HepG2 (cell line): Measurements from ENCODE around the gene MBD3L3. TPM values are rescaled to one million over a fixed set of nuclear protein-coding genes. Genes with fewer than 3 reads are reported as not detected.

Source experiments
- ATAC-seq: fragments of 200-7000 bp; cut with Tn5 transposase; 3 replicates; pipeline ENCODE4 v1.9.1; 2020; ENCODE audit warnings: mild to moderate bottlenecking, moderate library complexity
- BruUV-seq: library from RNA; stranded (reverse); fragments of 400-500 nt; replicated peaks from 2 replicates; lab custom pipeline; 2021; lab: Mats Ljungman, UMichigan
- CTCF ChIA-PET: fragments of 300-600 bp; formaldehyde crosslinking; extraction: SDS; loops from one replicate; lab custom pipeline; 2021; ENCODE audit warnings: low total read pairs, inconsistent platforms, low intra/inter-chr PET ratio; lab: Yijun Ruan, JAX
- POLR2A ChIA-PET: fragments of 350-600 bp; sonication (Branson Sonifier 250); formaldehyde crosslinking; loops from one replicate; lab custom pipeline; 2020; ENCODE audit warnings: antibody characterized with exemption, inconsistent platforms; lab: Yijun Ruan, JAX
- DNase-seq: peaks from one replicate; pipeline ENCODE4 v3.0.0-alpha.2; 2015; ENCODE audit warnings: low spot score
- FAIRE-seq: peaks from 3 replicates; lab custom pipeline; 2011; peaks lifted over from hg19 to GRCh38; lab: Jason Lieb, UNC
- H2AFZ ChIP-seq: one replicate; pipeline ENCODE4 v1.6.1; 2011; ENCODE audit warnings: low read length, inconsistent platforms
- H3K27ac ChIP-seq: fragments of 300-600 bp; 3 replicates; pipeline ENCODE4 v1.8.0; 2011; ENCODE audit warnings: mixed run types, mild to moderate bottlenecking, mixed read lengths, low read length, inconsistent platforms; ENCODE audit not compliant: insufficient read depth; ENCODE audit errors: extremely low read length
- H3K27me3 ChIP-seq, 2 experiments: fragments of 200-600 bp in 1 of 2; 2 replicates in 1 of 2; 3 replicates in 1 of 2; pipeline versions ENCODE4 v1.6.0 to v1.8.0; 2011; ENCODE audit warnings: low read length in 2 of 2, mild to moderate bottlenecking in 2 of 2, moderate library complexity in 2 of 2, inconsistent platforms in 1 of 2; ENCODE audit not compliant: insufficient read depth in 2 of 2, control insufficient read depth in 1 of 2
- H3K36me3 ChIP-seq, 2 experiments: fragments of 200-600 bp in 1 of 2; replicated peaks in 1 of 2; 2 replicates in 1 of 2; 3 replicates in 1 of 2; pipeline versions ENCODE4 v1.5.1 to v1.8.0; 2011; ENCODE audit warnings: low read length in 2 of 2, inconsistent platforms in 1 of 2; ENCODE audit not compliant: insufficient read depth in 2 of 2, control insufficient read depth in 1 of 2
- H3K4me1 ChIP-seq: 2 replicates; pipeline ENCODE4 v1.5.1; 2012; ENCODE audit warnings: low read length, inconsistent platforms; ENCODE audit not compliant: insufficient read depth
- H3K4me2 ChIP-seq: 2 replicates; pipeline ENCODE4 v1.6.0; 2011; ENCODE audit warnings: low read depth, low read length, inconsistent platforms
- H3K4me3 ChIP-seq, 3 experiments: fragments of 200-600 bp in 1 of 3; sonication (generic), shearing (Covaris generic) in 1 of 3; replicated peaks in 1 of 3; 2 replicates each; pipeline ENCODE4 v1.5.1; 2011 to 2016; ENCODE audit warnings: low read length in 3 of 3, inconsistent platforms in 2 of 3, low read depth in 2 of 3, mild to moderate bottlenecking in 2 of 3, control low read depth in 1 of 3, mixed read lengths in 1 of 3; ENCODE audit not compliant: insufficient read depth in 1 of 3
- H3K79me2 ChIP-seq: one replicate; pipeline ENCODE4 v1.6.1; 2011; ENCODE audit warnings: low read length, inconsistent platforms; ENCODE audit not compliant: insufficient read depth
- H3K9ac ChIP-seq: 2 replicates; pipeline ENCODE4 v1.6.0; 2011; ENCODE audit warnings: mild to moderate bottlenecking, low read depth, low read length, inconsistent platforms; ENCODE audit not compliant: insufficient read depth
- H3K9me3 ChIP-seq: 2 replicates; pipeline ENCODE4 v1.5.1; 2012; ENCODE audit warnings: mild to moderate bottlenecking, low read length
- H4K20me1 ChIP-seq: 2 replicates; pipeline ENCODE4 v1.6.0; 2011; ENCODE audit warnings: inconsistent platforms, mild to moderate bottlenecking, low read length, moderate library complexity; ENCODE audit not compliant: insufficient read depth
- CBX2 ChIP-seq, 2 experiments: fragments of 200-600 bp in 1 of 2; sonication (generic); formaldehyde crosslinking in 1 of 2; IDR thresholded peaks; 2 replicates each; pipeline versions ENCODE4 v1.7.0 to v1.8.1; 2018 to 2022; ENCODE audit warnings: low read depth in 2 of 2, low read length in 1 of 2, mild to moderate bottlenecking in 1 of 2, missing genetic modification reagents in 1 of 2
- CCAR2 ChIP-seq: fragments of 200-400 bp; formaldehyde crosslinking; optimal IDR thresholded peaks from 2 replicates; pipeline ENCODE3; 2018; ENCODE audit warnings: low read depth, mild to moderate bottlenecking, low read length, moderate library complexity
- NCOR1 ChIP-seq: fragments of 200-600 bp; sonication (generic); IDR thresholded peaks from 2 replicates; pipeline ENCODE4 v1.7.0; 2017; ENCODE audit warnings: antibody characterized with exemption, low read length, borderline replicate concordance
- PITX1 ChIP-seq: sonication (generic); formaldehyde crosslinking; IDR thresholded peaks from 2 replicates; pipeline ENCODE4 v1.5.1; 2020; ENCODE audit warnings: mild to moderate bottlenecking, missing genetic modification reagents
- SRSF4 ChIP-seq: fragments of 200-400 bp; formaldehyde crosslinking; IDR thresholded peaks from one replicate; pipeline ENCODE4 v1.6.1; 2018; ENCODE audit warnings: mild to moderate bottlenecking, low read depth, low read length, moderate library complexity; ENCODE audit not compliant: poor library complexity, severe bottlenecking
- TRAFD1 ChIP-seq: sonication (generic); formaldehyde crosslinking; IDR thresholded peaks from 2 replicates; pipeline ENCODE4 v1.5.1; 2020; ENCODE audit warnings: missing genetic modification reagents, mild to moderate bottlenecking, borderline replicate concordance
- ZBTB44 ChIP-seq: sonication (generic); formaldehyde crosslinking; IDR thresholded peaks from 2 replicates; pipeline ENCODE4 v1.4.0; 2020; ENCODE audit warnings: missing genetic modification reagents
- ZFP36L2 ChIP-seq: sonication (generic); formaldehyde crosslinking; IDR thresholded peaks from 2 replicates; pipeline ENCODE4 v1.4.0; 2020; ENCODE audit warnings: missing genetic modification reagents
- ZNF230 ChIP-seq: sonication (generic); formaldehyde crosslinking; IDR thresholded peaks from 2 replicates; pipeline ENCODE4 v1.4.0; 2020; ENCODE audit warnings: mild to moderate bottlenecking, missing genetic modification reagents
- ZNF782 ChIP-seq: sonication (generic); formaldehyde crosslinking; IDR thresholded peaks from 2 replicates; pipeline ENCODE4 v1.4.0; 2020; ENCODE audit warnings: missing genetic modification reagents, mild to moderate bottlenecking, borderline replicate concordance
- WGBS: methylation state at CpG from one replicate; pipeline ENCODE4 v1.1.6; 2017; ENCODE audit warnings: low lambda C conversion rate; 5-methylcytosine and 5-hydroxymethylcytosine counted together
- in situ Hi-C: cut with HindIII; loops from 2 replicates; pipeline ENCODE4 v1.10.0; 2017; ENCODE audit warnings: low pct_unique_long_range_greater_than_20kb; ENCODE audit not compliant: extremely low pct_ligation_motif_present
- intact Hi-C: fragments of 100-400 bp; cut with micrococcal nuclease; formaldehyde crosslinking; loops from one replicate; pipeline ENCODE4 v1.10.0; 2022; ENCODE audit not compliant: unreplicated experiment
- polyA plus RNA-seq, 8 experiments: library from polyadenylated mRNA; depleted of rRNA in 3 of 8; stranded (reverse) in 7 of 8; unstranded in 1 of 8; fragments of >200 nt; fragmentation: Illumina TruSeq in 4 of 8; extraction: Trizol in 4 of 8; gene quantifications; 2 replicates each; pipeline versions ENCODE4 v1.2.1 to v1.2.3, GENCODE V29; 2011 to 2016; ENCODE audit warnings: low read depth in 4 of 8, missing spikeins in 1 of 8, mixed read lengths in 1 of 8; ENCODE audit not compliant: insufficient read depth in 1 of 8
- total RNA-seq, 5 experiments: library from RNA; depleted of rRNA; stranded (reverse); fragments of >200 nt; fragmentation: Illumina TruSeq; extraction: Trizol; gene quantifications; 2 replicates each; pipeline ENCODE4 v1.2.3, GENCODE V29; 2016; ENCODE audit warnings: low read depth in 1 of 5

MBD3L3 gene
- total and polyA plus RNA-seq, 2 of the 13 experiments (the other 11 are each of a cell fraction or from before 2014, with no cell fraction given): not detected

GRCh38 chr19:7098701-7099596, 40.5 kb upstream of the MBD3L3 start (continued):
- no peak for TF ChIP-seq CBX2 (IDR thresholded peaks at IDR 0.05; ENCODE audit: low read depth, low read length)
- TF ChIP-seq CBX2 (CRISPR knock-in tag; IDR thresholded peaks at IDR 0.05; ENCODE audit: low read depth): no peak
- no peak for TF ChIP-seq TRAFD1 (CRISPR knock-in tag)
- 0 out of 2 replicates have a peak, but pooled peaks have one; percentile 18 for TF ChIP-seq PITX1

- no peak overlapping the region for H2AFZ ChIP-seq
- no TSS peak for BruUV-seq
- POLR2A ChIA-PET: no interaction called here
Measured at GRCh38 chr19:7098096-7098495, 39.6 kb upstream of the MBD3L3 start.

More at GRCh38 chr19:7098096-7098495, 39.6 kb upstream of the MBD3L3 start:
- intact Hi-C loops: no loop called here
- 100% methylated on average over 3 of the region's 3 CpGs for WGBS
- Histone ChIP-seq H3K27me3 (no peaks in the 10 kb centered on the region), H3K4me3 (peak overlapping the region; percentile 66 to 83 (median 77); a peak in 4 of 6 replicates), H3K79me2 (no peaks in the 10 kb centered on the region), H3K36me3 (no peaks in the 10 kb centered on the region), H4K20me1 (no peaks in the 10 kb centered on the region), H3K4me2 (peak overlapping the region; percentile 95), H3K9ac (no peak overlapping the region), H3K27ac (no peak overlapping the region), H3K4me1 (peaks cover 37% of the 10 kb centered on the region), H3K9me3 (peaks cover 6% of the 10 kb centered on the region; the same call in 1 of the 2 replicates)
- FAIRE-seq (no peak), DNase-seq (no peak), ATAC-seq (no peak)
- CTCF ChIA-PET: no interaction called here
- in situ Hi-C loops: no loop called here
- TF ChIP-seq ZBTB44 (CRISPR knock-in tag) (no peak), NCOR1 (no peak), ZNF782 (CRISPR knock-in tag) (no peak), CCAR2 (no peak), SRSF4 (no peak), ZFP36L2 (no peak), ZNF230 (no peak)
